ENCODE data around the gene NDUFAF2. TPM values are rescaled to one million over a fixed set of nuclear protein-coding genes. Genes with fewer than 3 reads are reported as not detected.

NDUFAF2 gene
- polyA plus RNA-seq, 1 of the 3 experiments (the other 2 are of a cell fraction): 33.4 TPM

DNA sequence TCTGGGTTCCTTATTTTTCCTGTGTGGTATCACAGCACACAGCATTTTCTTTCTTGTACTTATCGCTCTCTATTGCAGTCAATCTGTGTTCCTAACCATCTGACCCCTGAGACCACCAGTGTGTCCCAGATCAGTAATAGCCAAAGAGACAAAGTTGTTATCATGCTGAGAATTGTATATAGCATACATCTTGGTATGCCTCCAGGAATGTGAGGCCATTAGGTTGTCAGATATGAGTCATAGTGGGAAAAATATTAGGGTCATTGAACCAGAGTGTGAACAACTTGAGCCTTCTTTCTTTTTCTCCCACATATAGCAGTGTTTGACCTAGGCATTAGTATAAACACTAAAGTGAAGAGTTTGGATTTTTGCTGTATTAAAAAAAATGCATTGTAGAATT, 106.3 kb downstream of the NDUFAF2 start:
- peaks cover 0 to 22% of the 10 kb centered on the region in 2 experiments; a peak in 2 of 4 replicates for H3K4me1 ChIP-seq (ENCODE audit: control insufficient read depth in 1 of 2, insufficient read depth in 2 of 2, low read depth in 1 of 2, low read length in 1 of 2)
- no peaks in the 10 kb centered on the region for H3K27me3 ChIP-seq (ENCODE audit: insufficient read depth)
- peak overlapping the region; percentile 22 to 63; a peak in 2 of 4 replicates for H3K27ac ChIP-seq (ENCODE audit: low read depth in 2 of 2, low read length in 1 of 2)
- no peaks in the 10 kb centered on the region for H3K9me3 ChIP-seq
- WGBS (ENCODE audit: low lambda C conversion rate): 87% methylated on average over 1 of the region's 1 CpG
- DNase-seq: no peak
- H3K4me2 ChIP-seq: peak overlapping the region; percentile 36; the same call in 1 of the 2 replicates
- H4K20me1 ChIP-seq (ENCODE audit: insufficient read depth): no peaks in the 10 kb centered on the region
- H3K9me2 ChIP-seq: no peaks in the 10 kb centered on the region
- peaks cover 3% of the 10 kb centered on the region; the same call in 1 of the 2 replicates for H3K79me2 ChIP-seq (ENCODE audit: insufficient read depth)
- H3K36me3 ChIP-seq (replicated peaks in 1 of 2; ENCODE audit: control insufficient read depth in 1 of 2, insufficient read depth in 2 of 2, low read length in 1 of 2): no peaks in the 10 kb centered on the region
- peaks cover 9% of the 10 kb centered on the region for H3F3A ChIP-seq (replicated peaks; ENCODE audit: insufficient read depth)
- ChIA-PET CTCF (no interaction called here), POLR2A (no interaction called here)
- no peak overlapping the region; the same call in 1 of the 2 replicates for H3K9ac ChIP-seq
- H3K4me3 ChIP-seq (ENCODE audit: low read depth in 2 of 2, low read length in 1 of 2): no peak overlapping the region
- H2AFZ ChIP-seq (ENCODE audit: low read depth): no peak overlapping the region
- TF ChIP-seq, protein P1, sequence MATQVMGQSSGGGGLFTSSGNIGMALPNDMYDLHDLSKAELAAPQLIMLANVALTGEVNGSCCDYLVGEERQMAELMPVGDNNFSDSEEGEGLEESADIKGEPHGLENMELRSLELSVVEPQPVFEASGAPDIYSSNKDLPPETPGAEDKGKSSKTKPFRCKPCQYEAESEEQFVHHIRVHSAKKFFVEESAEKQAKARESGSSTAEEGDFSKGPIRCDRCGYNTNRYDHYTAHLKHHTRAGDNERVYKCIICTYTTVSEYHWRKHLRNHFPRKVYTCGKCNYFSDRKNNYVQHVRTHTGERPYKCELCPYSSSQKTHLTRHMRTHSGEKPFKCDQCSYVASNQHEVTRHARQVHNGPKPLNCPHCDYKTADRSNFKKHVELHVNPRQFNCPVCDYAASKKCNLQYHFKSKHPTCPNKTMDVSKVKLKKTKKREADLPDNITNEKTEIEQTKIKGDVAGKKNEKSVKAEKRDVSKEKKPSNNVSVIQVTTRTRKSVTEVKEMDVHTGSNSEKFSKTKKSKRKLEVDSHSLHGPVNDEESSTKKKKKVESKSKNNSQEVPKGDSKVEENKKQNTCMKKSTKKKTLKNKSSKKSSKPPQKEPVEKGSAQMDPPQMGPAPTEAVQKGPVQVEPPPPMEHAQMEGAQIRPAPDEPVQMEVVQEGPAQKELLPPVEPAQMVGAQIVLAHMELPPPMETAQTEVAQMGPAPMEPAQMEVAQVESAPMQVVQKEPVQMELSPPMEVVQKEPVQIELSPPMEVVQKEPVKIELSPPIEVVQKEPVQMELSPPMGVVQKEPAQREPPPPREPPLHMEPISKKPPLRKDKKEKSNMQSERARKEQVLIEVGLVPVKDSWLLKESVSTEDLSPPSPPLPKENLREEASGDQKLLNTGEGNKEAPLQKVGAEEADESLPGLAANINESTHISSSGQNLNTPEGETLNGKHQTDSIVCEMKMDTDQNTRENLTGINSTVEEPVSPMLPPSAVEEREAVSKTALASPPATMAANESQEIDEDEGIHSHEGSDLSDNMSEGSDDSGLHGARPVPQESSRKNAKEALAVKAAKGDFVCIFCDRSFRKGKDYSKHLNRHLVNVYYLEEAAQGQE (IDR thresholded peaks at IDR 0.05; ENCODE audit: low read depth, low read length): no peak
- TF ChIP-seq, protein P2, sequence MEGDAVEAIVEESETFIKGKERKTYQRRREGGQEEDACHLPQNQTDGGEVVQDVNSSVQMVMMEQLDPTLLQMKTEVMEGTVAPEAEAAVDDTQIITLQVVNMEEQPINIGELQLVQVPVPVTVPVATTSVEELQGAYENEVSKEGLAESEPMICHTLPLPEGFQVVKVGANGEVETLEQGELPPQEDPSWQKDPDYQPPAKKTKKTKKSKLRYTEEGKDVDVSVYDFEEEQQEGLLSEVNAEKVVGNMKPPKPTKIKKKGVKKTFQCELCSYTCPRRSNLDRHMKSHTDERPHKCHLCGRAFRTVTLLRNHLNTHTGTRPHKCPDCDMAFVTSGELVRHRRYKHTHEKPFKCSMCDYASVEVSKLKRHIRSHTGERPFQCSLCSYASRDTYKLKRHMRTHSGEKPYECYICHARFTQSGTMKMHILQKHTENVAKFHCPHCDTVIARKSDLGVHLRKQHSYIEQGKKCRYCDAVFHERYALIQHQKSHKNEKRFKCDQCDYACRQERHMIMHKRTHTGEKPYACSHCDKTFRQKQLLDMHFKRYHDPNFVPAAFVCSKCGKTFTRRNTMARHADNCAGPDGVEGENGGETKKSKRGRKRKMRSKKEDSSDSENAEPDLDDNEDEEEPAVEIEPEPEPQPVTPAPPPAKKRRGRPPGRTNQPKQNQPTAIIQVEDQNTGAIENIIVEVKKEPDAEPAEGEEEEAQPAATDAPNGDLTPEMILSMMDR (IDR thresholded peaks at IDR 0.05): no peak
- no peak for TF ChIP-seq MXI1 (IDR thresholded peaks at IDR 0.05; ENCODE audit: low read depth, low read length)
- TF ChIP-seq FOXJ3 (CRISPR knock-in tag; IDR thresholded peaks at IDR 0.05): no peak
- TF ChIP-seq RXRA (IDR thresholded peaks at IDR 0.05; ENCODE audit: borderline replicate concordance, low read depth): peak; percentile 38; the same call in 1 of the 2 replicates
- peak; percentile 38; the same call in 1 of the 2 replicates for TF ChIP-seq NFIC (IDR thresholded peaks at IDR 0.05; ENCODE audit: borderline replicate concordance)
- TF ChIP-seq YY1 (IDR thresholded peaks at IDR 0.05; ENCODE audit: low read depth): no peak
- no peak for TF ChIP-seq RFX5 (IDR thresholded peaks at IDR 0.05; ENCODE audit: low read length)
- no peak for TF ChIP-seq CHD2 (IDR thresholded peaks at IDR 0.05; ENCODE audit: low read length, partially characterized antibody)
- no peak for TF ChIP-seq RCOR1 (IDR thresholded peaks at IDR 0.05; ENCODE audit: low read length)
- TF ChIP-seq TAF1 (IDR thresholded peaks at IDR 0.05; ENCODE audit: borderline replicate concordance, low read depth, low read length): no peak
- TF ChIP-seq EZH2phosphoT487 (IDR thresholded peaks at IDR 0.05; ENCODE audit: borderline replicate concordance, low read depth): no peak
- no peak for TF ChIP-seq SIN3A (IDR thresholded peaks at IDR 0.05; ENCODE audit: borderline replicate concordance, low read depth, low read length)
- TF ChIP-seq, protein P3, sequence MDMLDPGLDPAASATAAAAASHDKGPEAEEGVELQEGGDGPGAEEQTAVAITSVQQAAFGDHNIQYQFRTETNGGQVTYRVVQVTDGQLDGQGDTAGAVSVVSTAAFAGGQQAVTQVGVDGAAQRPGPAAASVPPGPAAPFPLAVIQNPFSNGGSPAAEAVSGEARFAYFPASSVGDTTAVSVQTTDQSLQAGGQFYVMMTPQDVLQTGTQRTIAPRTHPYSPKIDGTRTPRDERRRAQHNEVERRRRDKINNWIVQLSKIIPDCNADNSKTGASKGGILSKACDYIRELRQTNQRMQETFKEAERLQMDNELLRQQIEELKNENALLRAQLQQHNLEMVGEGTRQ (IDR thresholded peaks at IDR 0.05; ENCODE audit: borderline replicate concordance, low read depth, low read length): no peak
- no peak for TF ChIP-seq GATA2 (CRISPR knock-in tag; IDR thresholded peaks at IDR 0.05)
- TF ChIP-seq TEAD4 (IDR thresholded peaks at IDR 0.05; ENCODE audit: borderline replicate concordance, insufficient read depth): peak; percentile 57; the same call in 1 of the 2 replicates
- TF ChIP-seq, protein P4, sequence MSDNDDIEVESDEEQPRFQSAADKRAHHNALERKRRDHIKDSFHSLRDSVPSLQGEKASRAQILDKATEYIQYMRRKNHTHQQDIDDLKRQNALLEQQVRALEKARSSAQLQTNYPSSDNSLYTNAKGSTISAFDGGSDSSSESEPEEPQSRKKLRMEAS (IDR thresholded peaks at IDR 0.05; ENCODE audit: low read depth): no peak
- TF ChIP-seq FOXM1 (IDR thresholded peaks at IDR 0.05; ENCODE audit: low read depth): no peak
- no peak for TF ChIP-seq SMC3 (IDR thresholded peaks at IDR 0.05; ENCODE audit: low read depth, low read length)
- TF ChIP-seq, protein P5, sequence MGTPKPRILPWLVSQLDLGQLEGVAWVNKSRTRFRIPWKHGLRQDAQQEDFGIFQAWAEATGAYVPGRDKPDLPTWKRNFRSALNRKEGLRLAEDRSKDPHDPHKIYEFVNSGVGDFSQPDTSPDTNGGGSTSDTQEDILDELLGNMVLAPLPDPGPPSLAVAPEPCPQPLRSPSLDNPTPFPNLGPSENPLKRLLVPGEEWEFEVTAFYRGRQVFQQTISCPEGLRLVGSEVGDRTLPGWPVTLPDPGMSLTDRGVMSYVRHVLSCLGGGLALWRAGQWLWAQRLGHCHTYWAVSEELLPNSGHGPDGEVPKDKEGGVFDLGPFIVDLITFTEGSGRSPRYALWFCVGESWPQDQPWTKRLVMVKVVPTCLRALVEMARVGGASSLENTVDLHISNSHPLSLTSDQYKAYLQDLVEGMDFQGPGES (IDR thresholded peaks at IDR 0.05; ENCODE audit: low read depth, low read length): no peak
- TF ChIP-seq, protein P6, sequence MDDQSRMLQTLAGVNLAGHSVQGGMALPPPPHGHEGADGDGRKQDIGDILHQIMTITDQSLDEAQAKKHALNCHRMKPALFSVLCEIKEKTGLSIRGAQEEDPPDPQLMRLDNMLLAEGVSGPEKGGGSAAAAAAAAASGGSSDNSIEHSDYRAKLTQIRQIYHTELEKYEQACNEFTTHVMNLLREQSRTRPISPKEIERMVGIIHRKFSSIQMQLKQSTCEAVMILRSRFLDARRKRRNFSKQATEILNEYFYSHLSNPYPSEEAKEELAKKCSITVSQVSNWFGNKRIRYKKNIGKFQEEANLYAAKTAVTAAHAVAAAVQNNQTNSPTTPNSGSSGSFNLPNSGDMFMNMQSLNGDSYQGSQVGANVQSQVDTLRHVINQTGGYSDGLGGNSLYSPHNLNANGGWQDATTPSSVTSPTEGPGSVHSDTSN (IDR thresholded peaks at IDR 0.05): peak; percentile 68
- peak; percentile 84 for TF ChIP-seq JUND (IDR thresholded peaks at IDR 0.05)
- peak; percentile 91 for TF ChIP-seq FOSL2 (IDR thresholded peaks at IDR 0.05; ENCODE audit: borderline replicate concordance, low read depth)
- TF ChIP-seq TCF12 (IDR thresholded peaks at IDR 0.05): peak; percentile 64
- TF ChIP-seq RAD21 (IDR thresholded peaks at IDR 0.05; ENCODE audit: low read length): no peak
- TF ChIP-seq POLR2AphosphoS5 (IDR thresholded peaks at IDR 0.05; ENCODE audit: low read depth, low read length): no peak

Measured in SK-N-SH (cell line).